Progenitor cell of endocrine pancreas (in vitro differentiated cells): ENCODE data around the gene STX3. TPM values are rescaled to one million over a fixed set of nuclear protein-coding genes. Genes with fewer than 3 reads are reported as not detected.
A peak's percentile ranks its signal among the peaks of the same experiment; 100 is the strongest.

Source experiments
- DNase-seq: peaks from one replicate; pipeline ENCODE4 v3.0.0; 2021; ENCODE audit warnings: low spot score; ENCODE audit not compliant: unreplicated experiment
- H3K27ac Mint-ChIP-seq: 2 replicates; pipeline ENCODE4 v1.8.0; 2021; ENCODE audit warnings: mild to moderate bottlenecking, moderate library complexity, mixed read lengths
- H3K27me3 Mint-ChIP-seq: 2 replicates; pipeline ENCODE4 v1.8.0; 2021; ENCODE audit warnings: mixed read lengths
- H3K36me3 Mint-ChIP-seq: 2 replicates; pipeline ENCODE4 v1.8.0; 2022; ENCODE audit warnings: mixed read lengths; ENCODE audit not compliant: insufficient read depth
- H3K4me1 Mint-ChIP-seq: 2 replicates; pipeline ENCODE4 v1.8.0; 2021; ENCODE audit warnings: low read depth, mixed read lengths
- H3K4me3 Mint-ChIP-seq: 2 replicates; pipeline ENCODE4 v1.8.0; 2021; ENCODE audit warnings: low read depth, mild to moderate bottlenecking, moderate library complexity, mixed read lengths
- H3K9me3 Mint-ChIP-seq: 2 replicates; pipeline ENCODE4 v1.8.0; 2021; ENCODE audit warnings: low read depth, mixed read lengths
- CTCF ChIP-seq: fragments of 200-600 bp; sonication (generic); IDR thresholded peaks from one replicate; pipeline ENCODE4 v1.5.0; 2021; ENCODE audit warnings: antibody characterized with exemption, mild to moderate bottlenecking; ENCODE audit not compliant: unreplicated experiment
- total RNA-seq: library from RNA; stranded (reverse); gene quantifications from 2 replicates; pipeline ENCODE4 v1.2.1, GENCODE V29; 2021

Gene STX3
- total RNA-seq, 1 donor from 2014 or later: 91.5 TPM

GRCh38 chr11:59766542-59767224, 11.5 kb downstream of the STX3 start:
- H3K27ac Mint-ChIP-seq: peak overlapping the region; percentile 84
- H3K4me3 Mint-ChIP-seq: no peak overlapping the region
- no peak for DNase-seq
- TF ChIP-seq CTCF: no peak
- peaks cover 33% of the 10 kb centered on the region for H3K4me1 Mint-ChIP-seq
- no peaks in the 10 kb centered on the region for H3K9me3 Mint-ChIP-seq
- H3K27me3 Mint-ChIP-seq: no peaks in the 10 kb centered on the region
- H3K36me3 Mint-ChIP-seq: peaks cover 5% of the 10 kb centered on the region

- no peaks in the 10 kb centered on the region for H3K27me3 Mint-ChIP-seq
- DNase-seq: no peak
- no peak for TF ChIP-seq CTCF
- peak overlapping the region; percentile 84 for H3K27ac Mint-ChIP-seq
- no peak overlapping the region for H3K4me3 Mint-ChIP-seq
- no peaks in the 10 kb centered on the region for H3K9me3 Mint-ChIP-seq
- peaks cover 38% of the 10 kb centered on the region for H3K4me1 Mint-ChIP-seq
- peaks cover 5% of the 10 kb centered on the region for H3K36me3 Mint-ChIP-seq
Observed at GRCh38 chr11:59767225-59767611, 12.0 kb downstream of the STX3 start.

GRCh38 chr11:59769111-59769510, 13.9 kb downstream of the STX3 start:
- DNase-seq: no peak
- H3K4me1 Mint-ChIP-seq: peaks cover 42% of the 10 kb centered on the region
- peaks cover 6% of the 10 kb centered on the region for H3K36me3 Mint-ChIP-seq
- TF ChIP-seq CTCF: no peak
- no peak overlapping the region for H3K4me3 Mint-ChIP-seq
- H3K27me3 Mint-ChIP-seq: no peaks in the 10 kb centered on the region
- no peaks in the 10 kb centered on the region for H3K9me3 Mint-ChIP-seq
- H3K27ac Mint-ChIP-seq: no peak overlapping the region

GRCh38 chr11:59769828-59770227, 14.7 kb downstream of the STX3 start:
- no peaks in the 10 kb centered on the region for H3K9me3 Mint-ChIP-seq
- H3K36me3 Mint-ChIP-seq: peaks cover 6% of the 10 kb centered on the region
- peaks cover 38% of the 10 kb centered on the region for H3K4me1 Mint-ChIP-seq
- no peak for DNase-seq
- no peaks in the 10 kb centered on the region for H3K27me3 Mint-ChIP-seq
- H3K4me3 Mint-ChIP-seq: no peak overlapping the region
- no peak for TF ChIP-seq CTCF
- H3K27ac Mint-ChIP-seq: no peak overlapping the region

GRCh38 chr11:59770319-59770718, 15.1 kb downstream of the STX3 start:
- H3K4me3 Mint-ChIP-seq: no peak overlapping the region
- no peaks in the 10 kb centered on the region for H3K9me3 Mint-ChIP-seq
- H3K4me1 Mint-ChIP-seq: peaks cover 33% of the 10 kb centered on the region
- H3K27ac Mint-ChIP-seq: no peak overlapping the region
- no peaks in the 10 kb centered on the region for H3K27me3 Mint-ChIP-seq
- no peak for TF ChIP-seq CTCF
- H3K36me3 Mint-ChIP-seq: peaks cover 10% of the 10 kb centered on the region
- DNase-seq: no peak
